ENCODE data around the gene TSR3.

TSR3 gene

DNA sequence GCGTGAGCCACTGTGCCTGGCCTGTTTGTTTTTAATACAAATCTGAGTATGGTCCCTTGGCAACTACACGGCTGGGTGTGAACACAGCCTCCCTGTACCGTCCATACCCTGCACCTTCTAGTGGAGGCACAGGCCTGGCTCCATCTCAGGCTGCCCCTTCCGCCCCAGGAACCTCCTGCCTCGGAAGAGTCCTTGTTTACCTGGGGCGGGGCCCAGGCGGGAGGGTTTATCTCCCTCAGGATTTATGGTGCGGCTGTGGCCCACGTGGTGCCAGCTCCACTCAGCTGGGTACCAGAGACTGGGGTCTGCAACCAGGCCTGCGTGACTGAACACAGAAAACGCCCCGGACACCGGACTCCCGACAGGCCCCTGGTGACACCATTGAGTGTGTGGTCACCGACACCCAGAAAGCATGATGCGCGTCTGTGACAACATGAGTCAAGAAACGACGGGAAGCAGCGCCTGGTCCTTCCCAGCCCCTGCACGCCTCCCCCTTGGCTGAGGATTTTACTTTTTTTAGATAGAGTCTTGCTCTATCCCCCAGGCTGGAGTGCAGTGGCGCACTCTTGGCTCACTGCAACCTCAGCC lies 43.9 kb upstream of the TSR3 start:
- H3K27me3 ChIP-seq (replicated peaks; ENCODE audit: control insufficient read depth, insufficient read depth, low read length): no peaks in the 10 kb centered on the region
- H3K4me3 ChIP-seq (replicated peaks; ENCODE audit: low read depth, low read length): no peak overlapping the region
- H3K36me3 ChIP-seq (ENCODE audit: control insufficient read depth, insufficient read depth, low read length): peaks cover 13% of the 10 kb centered on the region
- no peak for DNase-seq (ENCODE audit: extremely low read depth, insufficient read length)
- TF ChIP-seq, protein P1, sequence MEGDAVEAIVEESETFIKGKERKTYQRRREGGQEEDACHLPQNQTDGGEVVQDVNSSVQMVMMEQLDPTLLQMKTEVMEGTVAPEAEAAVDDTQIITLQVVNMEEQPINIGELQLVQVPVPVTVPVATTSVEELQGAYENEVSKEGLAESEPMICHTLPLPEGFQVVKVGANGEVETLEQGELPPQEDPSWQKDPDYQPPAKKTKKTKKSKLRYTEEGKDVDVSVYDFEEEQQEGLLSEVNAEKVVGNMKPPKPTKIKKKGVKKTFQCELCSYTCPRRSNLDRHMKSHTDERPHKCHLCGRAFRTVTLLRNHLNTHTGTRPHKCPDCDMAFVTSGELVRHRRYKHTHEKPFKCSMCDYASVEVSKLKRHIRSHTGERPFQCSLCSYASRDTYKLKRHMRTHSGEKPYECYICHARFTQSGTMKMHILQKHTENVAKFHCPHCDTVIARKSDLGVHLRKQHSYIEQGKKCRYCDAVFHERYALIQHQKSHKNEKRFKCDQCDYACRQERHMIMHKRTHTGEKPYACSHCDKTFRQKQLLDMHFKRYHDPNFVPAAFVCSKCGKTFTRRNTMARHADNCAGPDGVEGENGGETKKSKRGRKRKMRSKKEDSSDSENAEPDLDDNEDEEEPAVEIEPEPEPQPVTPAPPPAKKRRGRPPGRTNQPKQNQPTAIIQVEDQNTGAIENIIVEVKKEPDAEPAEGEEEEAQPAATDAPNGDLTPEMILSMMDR (IDR thresholded peaks at IDR 0.05; ENCODE audit: insufficient read depth, low read length, poor library complexity, severe bottlenecking): no peak

DNA sequence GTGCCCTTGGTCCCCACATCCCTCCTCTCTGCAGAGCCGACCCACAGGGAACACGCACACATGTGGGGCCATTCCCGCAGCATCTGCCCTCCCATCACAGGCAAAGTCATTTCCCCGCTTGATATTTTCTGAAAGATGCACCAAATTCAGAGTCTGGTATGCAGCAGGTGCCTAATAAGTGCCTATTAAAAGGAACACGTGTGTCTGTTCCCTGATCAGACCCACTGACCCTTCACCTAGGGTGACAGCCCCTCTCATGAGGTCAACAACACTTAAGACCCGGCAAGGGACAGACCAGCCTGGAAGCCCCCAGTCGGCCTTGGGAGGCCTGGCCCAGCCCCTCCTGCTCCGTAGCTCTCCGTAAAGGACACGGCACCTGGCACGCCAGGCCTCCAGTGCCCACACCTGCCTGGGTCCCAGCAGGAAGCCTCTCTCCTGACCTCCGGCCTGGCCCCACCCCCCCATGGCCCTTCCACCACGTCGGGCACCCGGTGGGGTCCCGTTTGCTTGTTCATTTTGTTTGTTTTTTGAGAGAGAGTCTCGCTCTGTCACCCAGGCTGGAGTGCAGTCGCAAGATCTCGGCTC lies 42.8 kb upstream of the TSR3 start:
- Histone ChIP-seq H3K36me3 (ENCODE audit: control insufficient read depth, insufficient read depth, low read length) (peaks cover 14% of the 10 kb centered on the region), H3K27me3 (replicated peaks; ENCODE audit: control insufficient read depth, insufficient read depth, low read length) (no peaks in the 10 kb centered on the region), H3K4me3 (replicated peaks; ENCODE audit: low read depth, low read length) (no peak overlapping the region)
- TF ChIP-seq, protein P1 (IDR thresholded peaks at IDR 0.05; ENCODE audit: insufficient read depth, low read length, poor library complexity, severe bottlenecking): no peak
- DNase-seq (ENCODE audit: extremely low read depth, insufficient read length): no peak

DNA sequence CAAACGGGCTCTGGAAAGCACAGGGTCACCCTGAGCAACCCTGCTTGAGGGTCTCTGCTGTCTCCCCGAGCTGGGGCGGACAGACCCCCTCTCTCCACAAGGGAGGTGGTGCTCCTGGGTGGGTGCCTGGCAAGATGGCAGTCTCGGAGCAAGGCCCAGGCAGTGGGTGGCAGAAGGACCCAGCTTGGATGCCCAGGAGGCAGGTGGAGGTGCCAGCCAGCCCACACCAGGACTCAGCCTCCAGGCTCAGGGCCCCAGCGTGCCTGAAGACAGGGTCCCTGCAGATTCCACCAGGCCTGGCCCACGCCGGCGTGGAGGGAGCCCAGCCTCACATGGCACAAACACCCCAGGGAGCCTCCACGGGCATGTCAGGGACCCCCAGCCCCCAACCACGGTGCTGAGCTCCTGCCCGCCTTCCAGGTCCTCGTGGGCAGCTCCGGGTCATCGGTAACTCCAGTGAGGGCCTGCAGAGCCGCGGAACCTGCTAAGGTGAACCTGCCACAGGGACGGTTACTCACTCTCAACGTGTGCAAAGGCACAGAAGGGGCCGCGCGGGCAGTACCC lies 42.0 kb upstream of the TSR3 start:
- no peak for DNase-seq (ENCODE audit: extremely low read depth, insufficient read length)
- TF ChIP-seq, protein P1 (IDR thresholded peaks at IDR 0.05; ENCODE audit: insufficient read depth, low read length, poor library complexity, severe bottlenecking): no peak
- Histone ChIP-seq H3K36me3 (ENCODE audit: control insufficient read depth, insufficient read depth, low read length) (peaks cover 13% of the 10 kb centered on the region), H3K27me3 (replicated peaks; ENCODE audit: control insufficient read depth, insufficient read depth, low read length) (no peaks in the 10 kb centered on the region), H3K4me3 (replicated peaks; ENCODE audit: low read depth, low read length) (no peak overlapping the region)

DNA sequence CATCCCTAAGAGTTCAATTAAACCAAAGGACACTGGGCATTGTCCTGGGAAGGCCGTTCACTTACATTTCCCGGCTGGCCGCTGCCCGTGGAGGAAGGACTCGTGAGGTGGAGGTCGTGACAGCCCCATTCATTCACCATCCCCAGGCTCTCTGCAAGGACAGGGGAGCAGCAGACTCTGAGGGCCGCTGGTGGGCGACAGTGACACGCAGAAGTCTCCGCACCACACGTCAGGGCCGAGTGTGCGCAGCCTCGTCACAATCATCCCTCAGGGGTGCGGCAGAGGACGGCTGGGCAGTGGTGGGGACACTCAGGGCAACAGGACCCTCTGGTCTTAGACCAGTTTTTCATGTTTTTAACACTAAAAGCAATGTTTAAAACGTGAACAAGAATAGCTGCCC lies 41.1 kb upstream of the TSR3 start:
- Histone ChIP-seq H3K36me3 (ENCODE audit: control insufficient read depth, insufficient read depth, low read length) (peaks cover 13% of the 10 kb centered on the region), H3K4me3 (replicated peaks; ENCODE audit: low read depth, low read length) (no peak overlapping the region), H3K27me3 (replicated peaks; ENCODE audit: control insufficient read depth, insufficient read depth, low read length) (no peaks in the 10 kb centered on the region)
- DNase-seq (ENCODE audit: extremely low read depth, insufficient read length): no peak
- TF ChIP-seq, protein P1 (IDR thresholded peaks at IDR 0.05; ENCODE audit: insufficient read depth, low read length, poor library complexity, severe bottlenecking): no peak

DNA sequence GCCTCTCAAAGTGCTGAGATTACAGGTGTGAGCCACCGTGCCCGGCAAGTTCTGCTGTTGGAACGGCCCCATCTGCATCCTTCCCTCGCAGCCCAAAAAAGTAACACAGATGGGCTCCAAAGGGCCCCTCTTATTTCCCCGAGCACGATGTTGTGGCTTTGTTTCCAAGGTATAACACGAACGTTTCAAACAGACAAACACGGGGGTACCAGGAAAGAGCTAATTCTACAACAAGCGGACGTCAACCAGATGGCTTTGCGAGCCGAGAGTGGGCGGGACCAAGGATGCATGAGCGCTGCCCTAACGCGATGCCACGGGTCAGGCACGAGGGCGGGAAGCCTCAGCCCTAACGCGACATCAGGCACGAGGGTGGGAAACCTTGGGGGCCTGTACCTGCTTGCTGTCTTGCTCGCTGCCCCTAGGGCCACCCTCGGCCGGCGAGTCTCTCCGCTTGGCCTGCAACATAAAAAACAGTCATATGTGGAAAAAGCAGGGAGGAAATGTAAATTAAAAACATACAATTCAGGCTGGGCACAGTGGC lies 38.6 kb upstream of the TSR3 start:
- Histone ChIP-seq H3K36me3 (ENCODE audit: control insufficient read depth, insufficient read depth, low read length) (peaks cover 15% of the 10 kb centered on the region), H3K4me3 (replicated peaks; ENCODE audit: low read depth, low read length) (no peak overlapping the region), H3K27me3 (replicated peaks; ENCODE audit: control insufficient read depth, insufficient read depth, low read length) (no peaks in the 10 kb centered on the region)
- TF ChIP-seq, protein P1 (IDR thresholded peaks at IDR 0.05; ENCODE audit: insufficient read depth, low read length, poor library complexity, severe bottlenecking): no peak
- DNase-seq (ENCODE audit: extremely low read depth, insufficient read length): no peak

Data from GM06990 (cell line).